ENCODE data around the gene TGFBRAP1.

DNA sequence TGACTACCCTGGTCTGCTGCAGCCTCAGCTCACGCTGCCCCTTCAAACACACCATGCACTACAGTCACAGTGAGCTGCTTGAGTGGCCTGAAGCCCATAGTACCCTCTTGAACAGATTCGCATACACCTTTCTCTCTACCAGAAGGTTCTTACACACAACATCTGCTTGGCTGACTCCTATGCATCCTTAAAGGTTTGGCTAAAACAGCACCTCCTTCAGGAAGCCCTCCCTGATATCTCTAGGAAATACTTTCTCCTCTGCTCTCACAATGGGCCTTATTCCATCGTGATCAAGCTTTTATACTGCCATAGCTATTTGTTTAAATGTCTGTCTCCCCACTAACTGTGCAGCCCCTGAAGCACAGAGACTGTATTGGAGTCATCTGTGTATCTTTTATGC lies 31.5 kb downstream of the TGFBRAP1 start:
- TF ChIP-seq, protein P1, sequence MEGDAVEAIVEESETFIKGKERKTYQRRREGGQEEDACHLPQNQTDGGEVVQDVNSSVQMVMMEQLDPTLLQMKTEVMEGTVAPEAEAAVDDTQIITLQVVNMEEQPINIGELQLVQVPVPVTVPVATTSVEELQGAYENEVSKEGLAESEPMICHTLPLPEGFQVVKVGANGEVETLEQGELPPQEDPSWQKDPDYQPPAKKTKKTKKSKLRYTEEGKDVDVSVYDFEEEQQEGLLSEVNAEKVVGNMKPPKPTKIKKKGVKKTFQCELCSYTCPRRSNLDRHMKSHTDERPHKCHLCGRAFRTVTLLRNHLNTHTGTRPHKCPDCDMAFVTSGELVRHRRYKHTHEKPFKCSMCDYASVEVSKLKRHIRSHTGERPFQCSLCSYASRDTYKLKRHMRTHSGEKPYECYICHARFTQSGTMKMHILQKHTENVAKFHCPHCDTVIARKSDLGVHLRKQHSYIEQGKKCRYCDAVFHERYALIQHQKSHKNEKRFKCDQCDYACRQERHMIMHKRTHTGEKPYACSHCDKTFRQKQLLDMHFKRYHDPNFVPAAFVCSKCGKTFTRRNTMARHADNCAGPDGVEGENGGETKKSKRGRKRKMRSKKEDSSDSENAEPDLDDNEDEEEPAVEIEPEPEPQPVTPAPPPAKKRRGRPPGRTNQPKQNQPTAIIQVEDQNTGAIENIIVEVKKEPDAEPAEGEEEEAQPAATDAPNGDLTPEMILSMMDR (IDR thresholded peaks at IDR 0.05): no peak
- TF ChIP-seq EZH2 (IDR thresholded peaks at IDR 0.05): no peak
- TF ChIP-seq EZH2phosphoT487 (IDR thresholded peaks at IDR 0.05): no peak
